Mesangial cell (primary cell): ENCODE results near the gene CRABP2. TPM values are rescaled to one million over a fixed set of nuclear protein-coding genes. Genes with fewer than 3 reads are reported as not detected.

Experiments used
- total RNA-seq: library from RNA; depleted of rRNA; stranded (reverse); fragments of >200 nt; gene quantifications from 2 replicates; pipeline ENCODE4 v1.2.3, GENCODE V29; 2015

The CRABP2 gene
- total RNA-seq: 2.1 and 19.6 TPM in 2 replicates

GRCh38 chr1:156705321-156705917 is at the start of gene CRABP2:
TSS of gene CRABP2 (minus strand) at chr1:156705583. CDS start at chr1:156705446, 137 bp downstream.

DNA sequence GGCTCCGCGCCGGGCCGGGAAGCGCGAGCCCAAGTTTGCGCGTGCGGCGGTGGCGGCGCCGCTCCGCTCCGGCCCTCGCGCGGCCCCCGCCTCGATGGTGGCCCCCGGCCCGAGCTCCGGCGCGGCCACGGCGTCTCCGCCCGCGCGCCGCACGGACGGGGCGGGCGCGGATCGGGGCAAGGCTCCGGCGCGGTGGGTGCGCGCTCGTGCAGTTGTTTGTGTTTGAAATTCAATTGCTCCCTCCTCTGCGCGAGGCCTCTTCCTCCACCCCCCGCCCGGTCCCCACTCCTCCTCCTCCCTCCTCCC is 46.0 kb upstream of the CRABP2 start, which contains the start of gene HDGF:
TSS of gene HDGF (minus strand) at position 225 of the 306 bp plus-strand sequence. CDS start 246 bp downstream, outside the sequence.

DNA sequence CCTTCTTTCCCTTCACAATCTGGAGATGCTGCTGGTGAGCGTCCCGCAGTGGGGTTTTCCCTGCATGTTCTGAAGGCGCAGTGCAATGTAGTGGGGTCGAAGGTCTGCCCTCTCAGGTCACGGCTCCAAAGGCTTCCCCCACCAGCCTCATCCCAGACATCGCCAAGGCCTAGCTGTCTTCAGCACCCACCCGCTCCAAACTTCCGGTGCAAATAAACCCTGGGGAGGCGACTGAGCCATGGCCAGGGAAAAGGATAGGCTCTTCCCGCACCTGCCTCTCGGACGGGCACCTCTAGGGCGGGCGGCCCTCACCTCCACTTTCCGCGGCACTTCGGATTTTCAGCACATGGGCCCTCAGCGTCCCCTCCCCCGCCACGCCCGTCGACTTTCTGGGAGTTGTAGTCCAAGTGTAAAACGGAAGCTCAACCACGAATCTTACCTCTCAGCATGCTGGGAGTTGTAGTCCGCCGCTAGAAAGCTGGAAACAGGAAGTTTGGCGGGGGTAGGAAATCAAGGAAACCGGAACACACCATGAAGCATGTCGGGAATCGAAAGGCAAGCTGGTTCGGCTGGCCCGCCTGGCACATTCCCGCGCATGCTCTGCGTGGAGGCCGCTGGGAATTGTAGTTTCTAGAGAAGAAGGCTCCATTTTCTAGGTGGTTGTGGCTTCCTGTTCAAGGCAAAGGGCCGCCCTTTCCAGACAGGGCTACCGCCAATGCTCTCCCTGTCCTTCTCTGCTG is 35.5 kb upstream of the CRABP2 start, which contains the start of gene MRPL24:
TSS of gene MRPL24 (minus strand) at position 348 of the 740 bp plus-strand sequence. CDS start 2,384 bp downstream, outside the sequence.

GRCh38 chr1:156728599-156729462 is 23.4 kb upstream of the CRABP2 start, which contains the start of gene ISG20L2:
TSS of gene ISG20L2 (minus strand) at chr1:156728766. CDS start at chr1:156727652, 1,114 bp downstream.

DNA sequence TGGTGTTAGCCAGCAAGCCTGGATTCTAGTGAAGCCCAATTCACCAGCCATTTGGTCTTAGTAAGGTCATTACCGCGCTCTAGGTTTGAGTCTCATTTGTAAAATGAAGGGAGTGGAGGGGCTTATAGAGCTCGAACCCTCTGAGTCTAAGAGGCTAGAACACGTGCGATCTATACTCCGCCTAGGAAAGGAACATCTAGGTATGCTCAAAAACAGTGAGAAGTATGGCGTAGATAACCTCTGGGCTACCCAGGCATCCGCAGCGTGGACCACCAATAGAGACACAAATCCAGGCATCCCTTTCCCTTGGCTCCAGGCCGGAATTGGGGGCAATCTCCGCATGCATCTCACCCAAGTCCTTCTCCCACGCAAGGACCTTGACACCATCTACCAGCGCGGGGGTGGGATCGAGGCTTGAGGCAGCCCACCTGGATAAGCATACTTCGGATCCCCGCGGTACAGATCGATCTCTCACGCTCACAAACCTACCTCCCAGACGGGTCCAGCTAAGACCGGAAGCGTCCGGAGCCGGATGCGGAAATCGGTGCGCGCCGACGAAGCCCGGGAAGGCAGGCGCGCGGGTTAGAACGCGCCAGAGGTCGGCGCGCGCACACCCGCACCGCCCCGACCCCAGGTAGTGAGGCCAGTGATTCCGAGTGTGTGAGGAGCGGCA is 22.7 kb upstream of the CRABP2 start, which contains the start of gene METTL25B:
TSS of gene METTL25B (plus strand) at position 544 of the 673 bp plus-strand sequence. CDS start 636 bp downstream, outside the sequence.

GRCh38 chr1:156676820-156677615 is 28.4 kb downstream of the CRABP2 start, which contains the start of gene NES:
TSS of gene NES (minus strand) at chr1:156677407. CDS start at chr1:156677264, 143 bp downstream.

Other genes with a start within 250 kb of the CRABP2 start
- gene MEF2D, start 204.8 kb downstream of the CRABP2 start, total RNA-seq: 16.5 and 30.7 TPM in 2 replicates
- gene IQGAP3, start 133.0 kb downstream of the CRABP2 start, total RNA-seq: 5.2 and 71.4 TPM in 2 replicates
- not detected in 2 replicates for gene TTC24, start 125.9 kb downstream of the CRABP2 start, total RNA-seq
- gene NAXE, start 113.8 kb downstream of the CRABP2 start, total RNA-seq: 116 and 139 TPM in 2 replicates
- gene GPATCH4, start 104.1 kb downstream of the CRABP2 start, total RNA-seq: 12.7 and 18.6 TPM in 2 replicates
- gene HAPLN2, start 86.2 kb downstream of the CRABP2 start, total RNA-seq: 0.25 TPM in 1 of 2 replicates, not detected in the other
- not detected in 2 replicates for gene BCAN, start 63.5 kb downstream of the CRABP2 start, total RNA-seq
- gene NES, start 28.2 kb downstream of the CRABP2 start, total RNA-seq: 13.4 and 31.9 TPM in 2 replicates
- gene METTL25B, start 22.9 kb upstream of the CRABP2 start, total RNA-seq: 11.7 and 17.1 TPM in 2 replicates
- gene ISG20L2, start 23.2 kb upstream of the CRABP2 start, total RNA-seq: 15.1 and 19.4 TPM in 2 replicates
- 54.6 and 63.2 TPM in 2 replicates for gene MRPL24, start 35.5 kb upstream of the CRABP2 start, total RNA-seq
- gene HDGF, start 46.1 kb upstream of the CRABP2 start, total RNA-seq: 130 and 187 TPM in 2 replicates
- gene PRCC, start 62.0 kb upstream of the CRABP2 start, total RNA-seq: 43.4 and 46.6 TPM in 2 replicates
- 2.3 and 2.7 TPM in 2 replicates for gene SH2D2A, start 111.3 kb upstream of the CRABP2 start, total RNA-seq
- gene INSRR, start 153.5 kb upstream of the CRABP2 start, total RNA-seq: under 0.01 TPM in 1 of 2 replicates, not detected in the other
- under 0.01 and 0.13 TPM in 2 replicates for gene NTRK1, start 155.3 kb upstream of the CRABP2 start, total RNA-seq
- gene PEAR1, start 188.1 kb upstream of the CRABP2 start, total RNA-seq: 18.0 and 26.7 TPM in 2 replicates
- gene LRRC71, start 215.0 kb upstream of the CRABP2 start, total RNA-seq: not detected in 2 replicates